HFFc6 (cell line): ENCODE measurements around the gene SLC47A1. TPM values are rescaled to one million over a fixed set of nuclear protein-coding genes. Genes with fewer than 3 reads are reported as not detected.

Experiments used
- DNase-seq: peaks from one replicate; pipeline ENCODE4 v3.0.0-alpha.2; 2018
- H3K27ac Mint-ChIP-seq: 2 replicates; pipeline ENCODE4 v1.8.0; 2020; ENCODE audit warnings: mild to moderate bottlenecking, mixed read lengths
- H3K27me3 Mint-ChIP-seq: 2 replicates; pipeline ENCODE4 v1.8.0; 2021; ENCODE audit warnings: mild to moderate bottlenecking, moderate library complexity, mixed read lengths; ENCODE audit not compliant: insufficient read depth
- H3K36me3 Mint-ChIP-seq: 2 replicates; pipeline ENCODE4 v1.8.0; 2021; ENCODE audit warnings: low read depth, mixed read lengths
- H3K4me1 Mint-ChIP-seq: 2 replicates; pipeline ENCODE4 v1.8.0; 2020; ENCODE audit warnings: low read depth, mixed read lengths
- H3K4me3 Mint-ChIP-seq: 2 replicates; pipeline ENCODE4 v1.8.0; 2020; ENCODE audit warnings: mild to moderate bottlenecking, moderate library complexity, mixed read lengths
- H3K9me3 Mint-ChIP-seq: 2 replicates; pipeline ENCODE4 v1.8.0; 2020; ENCODE audit warnings: mild to moderate bottlenecking, mixed read lengths
- CTCF ChIP-seq: fragments of 200-600 bp; sonication (generic); IDR thresholded peaks from 2 replicates; pipeline ENCODE4 v1.5.0; 2021; ENCODE audit warnings: antibody characterized with exemption, mild to moderate bottlenecking
- total RNA-seq, 6 experiments: library from RNA; stranded (reverse); fragmentation: NEBNext Ultra II Directional; extraction: Animal tissue kit (Norgen Biotek cat#: 25700); gene quantifications; 2 replicates in 1 of 6; 3 replicates in 5 of 6; pipeline ENCODE4 v1.2.3, GENCODE V29; 2021

Gene SLC47A1
- total RNA-seq, 6 experiments from 2014 or later = 0.14 TPM; not detected in 5

- Mint-ChIP-seq H3K4me1 (no peaks in the 10 kb centered on the region), H3K36me3 (no peaks in the 10 kb centered on the region), H3K27me3 (peaks cover 28% of the 10 kb centered on the region), H3K4me3 (no peak overlapping the region), H3K9me3 (no peaks in the 10 kb centered on the region), H3K27ac (no peak overlapping the region)
- DNase-seq = no peak
- TF ChIP-seq CTCF = no peak
These were observed 76.7 kb downstream of the SLC47A1 start for GRCh38 chr17:19610311-19610710.

- H3K36me3 Mint-ChIP-seq = no peaks in the 10 kb centered on the region
- no peak for DNase-seq
- no peaks in the 10 kb centered on the region for H3K4me1 Mint-ChIP-seq
- peaks cover 25% of the 10 kb centered on the region for H3K27me3 Mint-ChIP-seq
- TF ChIP-seq CTCF = no peak
- H3K27ac Mint-ChIP-seq = no peak overlapping the region
- H3K4me3 Mint-ChIP-seq = no peak overlapping the region
- H3K9me3 Mint-ChIP-seq = no peaks in the 10 kb centered on the region
These were observed 77.2 kb downstream of the SLC47A1 start for GRCh38 chr17:19610879-19611278.

- Mint-ChIP-seq H3K4me1 (no peaks in the 10 kb centered on the region), H3K9me3 (peaks cover 20% of the 10 kb centered on the region)
- no peak for DNase-seq
These were observed 80.3 kb downstream of the SLC47A1 start for GRCh38 chr17:19613979-19614378.

GRCh38 chr17:19614900-19615299, 81.2 kb downstream of the SLC47A1 start:
- no peak for TF ChIP-seq CTCF
- Mint-ChIP-seq H3K4me3 (no peak overlapping the region), H3K36me3 (peaks cover 18% of the 10 kb centered on the region), H3K4me1 (no peaks in the 10 kb centered on the region), H3K27me3 (peaks cover 10% of the 10 kb centered on the region), H3K27ac (no peak overlapping the region), H3K9me3 (peaks cover 30% of the 10 kb centered on the region)
- no peak for DNase-seq

More at GRCh38 chr17:19613979-19614378, 80.3 kb downstream of the SLC47A1 start:
- no peak overlapping the region for H3K27ac Mint-ChIP-seq
- peaks cover 13% of the 10 kb centered on the region for H3K27me3 Mint-ChIP-seq
- H3K36me3 Mint-ChIP-seq = peaks cover 9% of the 10 kb centered on the region
- no peak for TF ChIP-seq CTCF
- H3K4me3 Mint-ChIP-seq = no peak overlapping the region

GRCh38 chr17:19618015-19618414, 84.4 kb downstream of the SLC47A1 start:
- no peak for DNase-seq
- no peak for TF ChIP-seq CTCF
- Mint-ChIP-seq H3K27ac (no peak overlapping the region), H3K36me3 (peaks cover 21% of the 10 kb centered on the region), H3K9me3 (peaks cover 32% of the 10 kb centered on the region), H3K27me3 (peaks cover 9% of the 10 kb centered on the region; the same call in 1 of the 2 replicates), H3K4me3 (no peak overlapping the region), H3K4me1 (no peaks in the 10 kb centered on the region)
